Measurements from ENCODE around the gene GPR162.

- TF ChIP-seq, protein P1, sequence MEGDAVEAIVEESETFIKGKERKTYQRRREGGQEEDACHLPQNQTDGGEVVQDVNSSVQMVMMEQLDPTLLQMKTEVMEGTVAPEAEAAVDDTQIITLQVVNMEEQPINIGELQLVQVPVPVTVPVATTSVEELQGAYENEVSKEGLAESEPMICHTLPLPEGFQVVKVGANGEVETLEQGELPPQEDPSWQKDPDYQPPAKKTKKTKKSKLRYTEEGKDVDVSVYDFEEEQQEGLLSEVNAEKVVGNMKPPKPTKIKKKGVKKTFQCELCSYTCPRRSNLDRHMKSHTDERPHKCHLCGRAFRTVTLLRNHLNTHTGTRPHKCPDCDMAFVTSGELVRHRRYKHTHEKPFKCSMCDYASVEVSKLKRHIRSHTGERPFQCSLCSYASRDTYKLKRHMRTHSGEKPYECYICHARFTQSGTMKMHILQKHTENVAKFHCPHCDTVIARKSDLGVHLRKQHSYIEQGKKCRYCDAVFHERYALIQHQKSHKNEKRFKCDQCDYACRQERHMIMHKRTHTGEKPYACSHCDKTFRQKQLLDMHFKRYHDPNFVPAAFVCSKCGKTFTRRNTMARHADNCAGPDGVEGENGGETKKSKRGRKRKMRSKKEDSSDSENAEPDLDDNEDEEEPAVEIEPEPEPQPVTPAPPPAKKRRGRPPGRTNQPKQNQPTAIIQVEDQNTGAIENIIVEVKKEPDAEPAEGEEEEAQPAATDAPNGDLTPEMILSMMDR (IDR thresholded peaks at IDR 0.05) = no peak
- TF ChIP-seq POLR2A (IDR thresholded peaks at IDR 0.05) = no peak
Observed at GRCh38 chr12:6775185-6776174, 46.1 kb upstream of the GPR162 start.
